Lower leg skin (tissue), 4 donors: ENCODE data around the gene RTKN2. TPM values are rescaled to one million over a fixed set of nuclear protein-coding genes. Genes with fewer than 3 reads are reported as not detected.

Experiments used
- DNase-seq, 2 donors: peaks; one replicate each; pipeline ENCODE4 v3.0.0-alpha.2; 2019; ENCODE audit warnings: low spot score in 2 of 2
- H3K4me3 ChIP-seq: fragments of 200-600 bp; sonication (generic); 2 replicates; pipeline ENCODE4 v1.5.1; 2017; ENCODE audit warnings: mild to moderate bottlenecking, low read depth; ENCODE audit not compliant: poor library complexity, severe bottlenecking
- POLR2A ChIP-seq, 2 donors: fragments of 450-650 bp; IDR thresholded peaks; one replicate each; pipeline ENCODE4 v1.6.1; 2016 to 2017; ENCODE audit warnings: antibody characterized with exemption in 2 of 2, mild to moderate bottlenecking in 1 of 2, moderate library complexity in 1 of 2
- WGBS, 2 donors: methylation state at CpG; one replicate each; pipeline ENCODE4 v1.1.5; 2018; 5-methylcytosine and 5-hydroxymethylcytosine counted together
- intact Hi-C: fragments of 100-400 bp; cut with DNase I; formaldehyde crosslinking; loops from one replicate; pipeline ENCODE4 v1.15.0; 2023; ENCODE audit warnings: low total_unique reads
- total RNA-seq, 4 donors: library from RNA; depleted of rRNA; stranded (reverse); fragments of >200 nt; gene quantifications; one replicate each; pipeline ENCODE4 v1.1.0, GENCODE V29; 2016
- TF ChIP-seq, protein P1 (sequence below), 3 donors: fragments of 450-650 bp; IDR thresholded peaks; one replicate each; pipeline ENCODE4 v1.5.1; 2016; ENCODE audit warnings: antibody characterized with exemption in 3 of 3, mild to moderate bottlenecking in 3 of 3, moderate library complexity in 2 of 3

Gene RTKN2
- total RNA-seq, 4 donors from 2014 or later, result 0.61 to 0.97 (median 0.78) TPM

GRCh38 chr10:62253704-62254103 is 14.9 kb downstream of the RTKN2 start:
- H3K4me3 ChIP-seq, result no peak overlapping the region
- DNase-seq, result no peak
- WGBS, 2 donors, result 64 to 67% methylated on average over 1 of the region's 1 CpG
- TF ChIP-seq POLR2A (IDR thresholded peaks at IDR 0.05), result no peak
- TF ChIP-seq, protein P1, sequence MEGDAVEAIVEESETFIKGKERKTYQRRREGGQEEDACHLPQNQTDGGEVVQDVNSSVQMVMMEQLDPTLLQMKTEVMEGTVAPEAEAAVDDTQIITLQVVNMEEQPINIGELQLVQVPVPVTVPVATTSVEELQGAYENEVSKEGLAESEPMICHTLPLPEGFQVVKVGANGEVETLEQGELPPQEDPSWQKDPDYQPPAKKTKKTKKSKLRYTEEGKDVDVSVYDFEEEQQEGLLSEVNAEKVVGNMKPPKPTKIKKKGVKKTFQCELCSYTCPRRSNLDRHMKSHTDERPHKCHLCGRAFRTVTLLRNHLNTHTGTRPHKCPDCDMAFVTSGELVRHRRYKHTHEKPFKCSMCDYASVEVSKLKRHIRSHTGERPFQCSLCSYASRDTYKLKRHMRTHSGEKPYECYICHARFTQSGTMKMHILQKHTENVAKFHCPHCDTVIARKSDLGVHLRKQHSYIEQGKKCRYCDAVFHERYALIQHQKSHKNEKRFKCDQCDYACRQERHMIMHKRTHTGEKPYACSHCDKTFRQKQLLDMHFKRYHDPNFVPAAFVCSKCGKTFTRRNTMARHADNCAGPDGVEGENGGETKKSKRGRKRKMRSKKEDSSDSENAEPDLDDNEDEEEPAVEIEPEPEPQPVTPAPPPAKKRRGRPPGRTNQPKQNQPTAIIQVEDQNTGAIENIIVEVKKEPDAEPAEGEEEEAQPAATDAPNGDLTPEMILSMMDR (IDR thresholded peaks at IDR 0.05), result no peak
- intact Hi-C loops, result no loop called here

DNA sequence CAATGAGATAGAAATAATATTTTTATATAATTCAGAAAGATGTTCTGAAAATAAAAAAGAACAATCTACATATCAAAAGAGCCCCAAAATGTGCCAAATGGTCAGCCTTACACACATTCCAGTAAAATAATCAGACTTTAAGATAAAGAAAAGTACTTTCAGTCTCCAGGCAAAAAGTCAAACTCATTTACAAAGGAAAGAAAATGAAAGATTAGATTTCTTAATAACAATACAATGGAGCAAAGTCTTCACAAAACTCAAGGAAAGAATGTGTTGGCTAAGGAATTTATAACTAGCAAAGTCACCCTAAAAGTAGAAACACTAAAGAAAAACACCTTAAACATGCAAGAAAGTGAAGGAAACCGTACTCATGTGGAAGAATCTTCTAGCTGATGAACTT is 16.6 kb downstream of the RTKN2 start:
- no peak overlapping the region for H3K4me3 ChIP-seq
- WGBS, 2 donors, result 89 to 90% methylated on average over 1 of the region's 1 CpG
- intact Hi-C loops, result no loop called here
- TF ChIP-seq POLR2A (IDR thresholded peaks at IDR 0.05), result no peak
- TF ChIP-seq, protein P1 (IDR thresholded peaks at IDR 0.05), result no peak
- no peak for DNase-seq

DNA sequence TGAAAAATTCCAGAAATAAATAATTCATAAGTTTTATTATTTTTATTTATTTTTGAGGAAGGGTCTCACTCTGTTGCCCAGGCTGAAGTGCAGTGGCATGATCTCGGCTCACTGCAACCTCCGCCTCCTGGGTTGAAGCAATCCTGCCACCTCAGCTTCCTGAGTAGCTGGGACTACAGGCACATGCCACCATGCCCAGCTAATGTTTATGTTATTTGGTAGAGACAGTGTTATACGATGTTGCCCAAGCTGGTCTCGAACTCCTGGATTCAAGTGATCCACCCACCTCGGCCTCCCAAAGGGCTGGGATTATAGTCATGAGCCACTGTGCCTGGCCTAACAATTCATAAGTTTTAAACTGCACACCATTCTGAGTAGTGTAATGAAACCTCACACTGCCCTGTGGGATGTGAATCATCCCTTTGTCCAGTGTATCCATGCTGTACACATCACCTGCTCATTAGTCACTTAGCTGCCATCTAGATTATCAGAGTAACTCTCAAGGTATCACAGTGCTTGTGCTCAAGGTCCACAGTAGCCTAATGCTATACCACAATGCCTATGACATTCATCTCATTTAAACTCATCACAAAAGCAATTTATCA is 17.9 kb downstream of the RTKN2 start:
- DNase-seq, result no peak
- intact Hi-C loops, result no loop called here
- no peak for TF ChIP-seq POLR2A (IDR thresholded peaks at IDR 0.05)
- TF ChIP-seq, protein P1 (IDR thresholded peaks at IDR 0.05), result no peak
- no peak overlapping the region for H3K4me3 ChIP-seq
- WGBS, 2 donors, result 93 to 98% methylated on average over 5 of the region's 5 CpGs

DNA sequence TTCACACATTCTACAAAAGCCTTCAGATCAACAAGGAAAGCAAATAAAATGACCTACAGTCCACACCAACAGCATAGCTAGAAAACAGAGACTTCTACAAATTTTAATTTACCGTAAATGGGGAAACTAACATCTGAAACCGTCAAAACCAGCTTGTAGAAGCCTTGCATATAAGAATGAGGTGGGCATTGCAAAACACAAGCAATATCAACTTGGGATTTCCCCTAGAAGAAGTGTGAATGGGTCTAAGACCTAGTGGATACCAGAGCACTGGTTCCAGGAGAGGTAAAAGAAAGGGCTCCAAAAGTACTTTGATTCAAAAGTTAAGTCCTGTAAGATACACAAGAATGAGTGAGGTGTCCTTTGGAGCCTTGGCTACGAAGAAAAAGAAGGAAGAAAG is 18.7 kb downstream of the RTKN2 start:
- DNase-seq, result no peak
- intact Hi-C loops, result no loop called here
- TF ChIP-seq, protein P1 (IDR thresholded peaks at IDR 0.05), result no peak
- TF ChIP-seq POLR2A (IDR thresholded peaks at IDR 0.05), result no peak
- 91 to 94% methylated on average over 3 of the region's 3 CpGs for WGBS, 2 donors
- H3K4me3 ChIP-seq, result no peak overlapping the region

GRCh38 chr10:62248465-62248864 is 20.2 kb downstream of the RTKN2 start:
- TF ChIP-seq, protein P1 (IDR thresholded peaks at IDR 0.05), result no peak
- no peak for TF ChIP-seq POLR2A (IDR thresholded peaks at IDR 0.05)
- no peak overlapping the region for H3K4me3 ChIP-seq
- no peak for DNase-seq
- intact Hi-C loops, result no loop called here
- 81 to 89% methylated on average over 1 of the region's 1 CpG for WGBS, 2 donors
